CD4-positive, alpha-beta T cell (primary cell): ENCODE measurements around the gene SLC15A4. TPM values are rescaled to one million over a fixed set of nuclear protein-coding genes. Genes with fewer than 3 reads are reported as not detected.
"Not testable (repeated sequence)": the region's sequence is repeated elsewhere in the genome, so short reads cannot be mapped to it uniquely, and the experiment has no call there.

Experiments used
- ATAC-seq: fragments of 200-7000 bp; cut with Tn5 transposase; one replicate; pipeline ENCODE4 v1.10.0; 2022; ENCODE audit warnings: mild to moderate bottlenecking; ENCODE audit not compliant: poor library complexity
- CTCF ChIA-PET: fragments of 350-600 bp; sonication (Branson Sonifier 250); formaldehyde crosslinking; loops from one replicate; lab custom pipeline; 2021; ENCODE audit warnings: antibody characterized with exemption, inconsistent platforms; lab: Charles Lee
- POLR2A ChIA-PET: fragments of 350-600 bp; sonication (Branson Sonifier 250); formaldehyde crosslinking; loops from one replicate; lab custom pipeline; 2021; ENCODE audit warnings: antibody characterized with exemption, inconsistent platforms; lab: Charles Lee
- DNase-seq, 14 experiments: peaks; one replicate each; pipeline ENCODE4 v3.0.0-alpha.2; 2013 to 2020; ENCODE audit warnings: mixed read lengths in 2 of 14
- H3K27ac ChIP-seq, 2 donors: one replicate each; pipeline versions ENCODE4 v1.5.1 to v1.7.0; 2013; ENCODE audit warnings: low read length in 2 of 2, low read depth in 1 of 2, mild to moderate bottlenecking in 1 of 2
- H3K27me3 ChIP-seq, 2 experiments: 1 replicate in 1 of 2; 2 replicates in 1 of 2; pipeline versions ENCODE4 v1.6.1 to v1.7.0; 2013; ENCODE audit warnings: low read length in 2 of 2, control low read depth in 1 of 2, mild to moderate bottlenecking in 1 of 2, moderate library complexity in 1 of 2; ENCODE audit not compliant: insufficient read depth in 2 of 2, control insufficient read depth in 1 of 2
- H3K36me3 ChIP-seq: one replicate; pipeline ENCODE4 v1.6.1; 2013; ENCODE audit warnings: low read length, control low read depth; ENCODE audit not compliant: insufficient read depth
- H3K4me1 ChIP-seq: one replicate; pipeline ENCODE4 v1.6.1; 2013; ENCODE audit warnings: low read length, control low read depth; ENCODE audit not compliant: insufficient read depth
- H3K4me3 ChIP-seq: one replicate; pipeline ENCODE4 v1.5.1; 2013; ENCODE audit warnings: mild to moderate bottlenecking, low read length, moderate library complexity
- H3K9me3 ChIP-seq, 2 experiments: 1 replicate in 1 of 2; 2 replicates in 1 of 2; pipeline versions ENCODE4 v1.6.1 to v1.7.0; 2013; ENCODE audit warnings: low read length in 2 of 2, mild to moderate bottlenecking in 2 of 2, control low read depth in 1 of 2, moderate library complexity in 1 of 2; ENCODE audit not compliant: control insufficient read depth in 1 of 2, insufficient read depth in 1 of 2
- H3K27ac Mint-ChIP-seq: one replicate; pipeline ENCODE4 v1.8.0; 2020; ENCODE audit warnings: mixed read lengths
- H3K27me3 Mint-ChIP-seq: one replicate; pipeline ENCODE4 v1.8.0; 2021; ENCODE audit warnings: mixed read lengths
- H3K36me3 Mint-ChIP-seq: one replicate; pipeline ENCODE4 v1.8.0; 2021; ENCODE audit warnings: low read depth, mixed read lengths
- H3K4me1 Mint-ChIP-seq: one replicate; pipeline ENCODE4 v1.8.0; 2021; ENCODE audit warnings: low read depth, mixed read lengths
- H3K4me3 Mint-ChIP-seq: one replicate; pipeline ENCODE4 v1.8.0; 2020; ENCODE audit warnings: mild to moderate bottlenecking, mixed read lengths
- H3K9me3 Mint-ChIP-seq: one replicate; pipeline ENCODE4 v1.8.0; 2020; ENCODE audit warnings: mixed read lengths
- CTCF ChIP-seq: fragments of 200-600 bp; IDR thresholded peaks from one replicate; pipeline ENCODE4 v1.8.0; 2022; ENCODE audit warnings: antibody characterized with exemption, mild to moderate bottlenecking
- intact Hi-C, 2 experiments: fragments of 100-400 bp; cut with DNase I in 1 of 2; cut with micrococcal nuclease in 1 of 2; formaldehyde crosslinking; loops; one replicate each; pipeline versions ENCODE4 v1.15.1 to v1.9.0; 2023 to 2025; cut with DNase I, micrococcal nuclease
- total RNA-seq, 174 experiments: library from RNA in 2 of 174; stranded (reverse) in 2 of 174; gene quantifications; one replicate each; pipeline ENCODE4 v1.2.3 and lab custom pipeline; 2021 to 2026

Gene SLC15A4
- total RNA-seq, 2 experiments from 2014 or later = 18.4 to 18.5 TPM

- intact Hi-C loops = no loop called here
- no peak for TF ChIP-seq CTCF
- peaks cover 42% of the 10 kb centered on the region for H3K36me3 ChIP-seq
- ChIA-PET CTCF (no interaction called here), POLR2A (no interaction called here)
- H3K4me1 ChIP-seq = peaks cover 10% of the 10 kb centered on the region
- DNase-seq (no peak), ATAC-seq (no peak)
- no peaks in the 10 kb centered on the region for H3K27me3 ChIP-seq
- no peak overlapping the region for H3K27ac ChIP-seq
- no peak overlapping the region for H3K27ac Mint-ChIP-seq
- no peaks in the 10 kb centered on the region for H3K9me3 Mint-ChIP-seq
- H3K4me3 Mint-ChIP-seq = no peak overlapping the region
- H3K9me3 ChIP-seq = peaks cover 0 to 8% of the 10 kb centered on the region in 2 experiments
- no peaks in the 10 kb centered on the region for H3K27me3 Mint-ChIP-seq
- H3K36me3 Mint-ChIP-seq = peaks cover 78% of the 10 kb centered on the region
- peaks cover 22% of the 10 kb centered on the region for H3K4me1 Mint-ChIP-seq
- no peak overlapping the region for H3K4me3 ChIP-seq
Measured at GRCh38 chr12:128806573-128806972, 17.2 kb downstream of the SLC15A4 start.

GRCh38 chr12:128805406-128805805 is 18.4 kb downstream of the SLC15A4 start:
- DNase-seq, H3K9me3 Mint-ChIP-seq, H3K9me3 ChIP-seq, ATAC-seq, intact Hi-C loops, H3K4me1 ChIP-seq, CTCF ChIA-PET, H3K4me3 Mint-ChIP-seq, H3K4me3 ChIP-seq, H3K27me3 ChIP-seq, H3K27ac ChIP-seq, H3K27me3 Mint-ChIP-seq, H3K27ac Mint-ChIP-seq, POLR2A ChIA-PET: not testable (repeated sequence)
- Mint-ChIP-seq H3K36me3 (peaks cover 88% of the 10 kb centered on the region), H3K4me1 (peaks cover 10% of the 10 kb centered on the region)
- peaks cover 53% of the 10 kb centered on the region for H3K36me3 ChIP-seq

DNA sequence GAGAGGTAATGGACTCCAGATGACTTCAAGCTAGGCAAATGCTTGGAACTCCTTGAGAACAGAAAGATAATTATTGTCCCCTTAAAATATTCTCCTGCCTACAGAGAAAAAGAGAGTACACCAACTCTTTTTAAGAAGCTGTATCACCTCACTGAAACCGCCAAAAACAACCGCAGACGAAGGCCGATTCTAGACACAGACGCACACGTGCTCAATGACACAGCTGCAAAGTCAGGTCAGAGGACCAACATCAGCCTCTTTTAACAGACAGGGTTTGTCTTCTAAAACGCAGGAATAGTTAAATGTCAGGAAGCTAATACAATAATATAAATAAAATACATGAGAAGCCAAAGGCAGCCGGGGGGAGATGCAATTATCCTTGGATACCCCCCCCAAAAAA is 19.0 kb downstream of the SLC15A4 start:
- H3K9me3 Mint-ChIP-seq = no peaks in the 10 kb centered on the region
- intact Hi-C loops = no loop called here
- peaks cover 88% of the 10 kb centered on the region for H3K36me3 Mint-ChIP-seq
- H3K4me3 Mint-ChIP-seq = no peak overlapping the region
- CTCF ChIA-PET = no interaction called here
- peaks cover 58% of the 10 kb centered on the region for H3K36me3 ChIP-seq
- no peak overlapping the region for H3K4me3 ChIP-seq
- peaks cover 7% of the 10 kb centered on the region for H3K4me1 Mint-ChIP-seq
- no peak overlapping the region for H3K27ac ChIP-seq
- TF ChIP-seq CTCF = no peak
- no peaks in the 10 kb centered on the region for H3K27me3 Mint-ChIP-seq
- no peak for ATAC-seq
- DNase-seq = no peak
- H3K9me3 ChIP-seq = peaks cover 0 to 8% of the 10 kb centered on the region in 2 experiments
- no peak overlapping the region for H3K27ac Mint-ChIP-seq
- POLR2A ChIA-PET = no interaction called here
- no peaks in the 10 kb centered on the region for H3K4me1 ChIP-seq
- no peaks in the 10 kb centered on the region for H3K27me3 ChIP-seq

DNA sequence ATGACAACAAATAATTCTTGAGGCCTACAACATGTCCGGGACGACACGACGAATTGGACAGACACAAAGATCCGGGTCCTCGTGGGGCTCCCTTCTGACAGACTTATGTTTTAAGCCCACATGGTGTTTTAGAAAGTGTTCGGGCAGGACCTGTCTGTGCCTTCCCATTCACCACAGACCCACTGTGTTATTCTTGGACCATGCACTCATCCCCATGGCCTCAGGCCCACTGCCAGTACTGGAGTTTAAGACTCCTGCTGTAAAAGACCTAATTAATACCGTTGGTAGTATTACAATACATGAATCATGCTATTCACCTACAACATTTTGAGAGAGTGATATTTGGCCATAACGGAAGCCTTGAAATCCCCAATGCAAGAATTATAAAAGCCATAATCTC is 20.0 kb downstream of the SLC15A4 start:
- Histone ChIP-seq H3K36me3 (peaks cover 62% of the 10 kb centered on the region), H3K4me3 (no peak overlapping the region), H3K4me1 (no peaks in the 10 kb centered on the region), H3K27ac (no peak overlapping the region), H3K27me3 (no peaks in the 10 kb centered on the region), H3K9me3 (peaks cover 0 to 8% of the 10 kb centered on the region in 2 experiments)
- H3K27ac Mint-ChIP-seq = no peak overlapping the region
- CTCF ChIA-PET = no interaction called here
- H3K36me3 Mint-ChIP-seq = peaks cover 88% of the 10 kb centered on the region
- no peaks in the 10 kb centered on the region for H3K9me3 Mint-ChIP-seq
- H3K4me1 Mint-ChIP-seq = no peaks in the 10 kb centered on the region
- ATAC-seq = no peak
- POLR2A ChIA-PET = no interaction called here
- TF ChIP-seq CTCF = no peak
- H3K27me3 Mint-ChIP-seq = no peaks in the 10 kb centered on the region
- DNase-seq = no peak
- intact Hi-C loops = no loop called here
- no peak overlapping the region for H3K4me3 Mint-ChIP-seq
